HG02840 (cell line): Measurements from ENCODE around the gene F12.
"Not testable (repeated sequence)": the region's sequence is repeated elsewhere in the genome, so short reads cannot be mapped to it uniquely, and the experiment has no call there.

ENCODE experiments used
- ATAC-seq: cut with Tn5 transposase; IDR thresholded peaks from one replicate; pipeline ENCODE4 v1.9.1; 2021; ENCODE audit warnings: mild to moderate bottlenecking, moderate library complexity, moderate number of reproducible peaks; ENCODE audit not compliant: unreplicated experiment, low FRiP score

F12 gene

DNA sequence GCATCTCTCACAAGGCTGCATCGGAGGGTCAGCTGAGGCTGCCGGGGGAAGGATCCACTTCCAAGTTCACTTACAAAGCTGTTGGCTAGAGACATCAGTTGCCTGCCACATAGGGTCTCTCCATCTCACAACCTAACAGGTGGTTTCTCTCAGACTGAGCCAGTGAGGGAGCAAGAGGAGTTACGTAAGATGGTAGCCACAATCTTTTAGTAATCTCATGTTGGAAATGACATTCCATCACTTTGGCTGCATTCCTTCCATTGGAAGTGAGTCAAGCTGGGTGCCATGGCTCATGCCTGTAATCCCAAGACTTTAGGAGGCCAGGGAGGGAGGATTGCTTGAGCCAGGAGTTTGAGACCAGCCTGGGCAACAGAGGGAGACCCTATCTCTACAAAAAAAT is 9.7 kb upstream of the F12 start:
- no peak for ATAC-seq

DNA sequence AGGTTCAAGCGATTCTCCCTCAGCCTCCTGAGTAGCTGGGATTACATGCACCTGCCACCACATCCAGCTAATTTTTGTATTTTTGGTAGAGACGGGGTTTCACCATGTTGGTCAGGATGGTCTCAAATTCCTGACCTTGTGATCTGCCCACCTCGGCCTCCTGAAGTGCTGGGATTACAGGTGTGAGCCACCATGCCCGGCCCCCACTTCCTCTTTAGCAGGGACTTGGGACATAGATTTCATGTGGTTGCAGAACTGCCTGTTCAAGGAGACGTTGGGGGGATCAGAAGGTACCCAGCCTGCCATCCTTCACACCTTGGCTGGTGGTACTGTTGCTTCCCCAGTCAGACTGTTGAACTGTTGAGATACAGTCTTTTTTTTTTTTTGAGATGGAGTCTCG is 7.7 kb upstream of the F12 start:
- not testable (repeated sequence) for ATAC-seq

DNA sequence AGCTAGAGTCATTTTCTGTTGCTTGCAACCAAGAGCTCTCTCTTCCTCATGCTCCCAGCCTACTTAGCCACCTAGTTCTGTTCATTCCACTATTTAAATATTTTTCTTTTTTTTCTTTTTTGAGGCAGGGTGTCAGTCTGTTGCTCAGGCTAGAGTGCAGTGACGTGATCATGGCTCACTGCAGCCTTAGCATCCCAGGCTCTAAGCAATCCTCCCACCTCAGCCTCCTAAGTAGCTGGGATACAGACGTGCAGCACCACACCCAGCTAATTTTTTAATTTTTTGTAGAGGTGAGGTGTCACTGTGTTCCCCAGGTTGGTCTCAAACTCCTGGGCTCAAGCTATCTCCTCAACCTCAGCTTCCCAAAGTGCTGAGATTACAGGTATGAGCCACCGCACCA is 5.1 kb upstream of the F12 start:
- ATAC-seq, result no peak

DNA sequence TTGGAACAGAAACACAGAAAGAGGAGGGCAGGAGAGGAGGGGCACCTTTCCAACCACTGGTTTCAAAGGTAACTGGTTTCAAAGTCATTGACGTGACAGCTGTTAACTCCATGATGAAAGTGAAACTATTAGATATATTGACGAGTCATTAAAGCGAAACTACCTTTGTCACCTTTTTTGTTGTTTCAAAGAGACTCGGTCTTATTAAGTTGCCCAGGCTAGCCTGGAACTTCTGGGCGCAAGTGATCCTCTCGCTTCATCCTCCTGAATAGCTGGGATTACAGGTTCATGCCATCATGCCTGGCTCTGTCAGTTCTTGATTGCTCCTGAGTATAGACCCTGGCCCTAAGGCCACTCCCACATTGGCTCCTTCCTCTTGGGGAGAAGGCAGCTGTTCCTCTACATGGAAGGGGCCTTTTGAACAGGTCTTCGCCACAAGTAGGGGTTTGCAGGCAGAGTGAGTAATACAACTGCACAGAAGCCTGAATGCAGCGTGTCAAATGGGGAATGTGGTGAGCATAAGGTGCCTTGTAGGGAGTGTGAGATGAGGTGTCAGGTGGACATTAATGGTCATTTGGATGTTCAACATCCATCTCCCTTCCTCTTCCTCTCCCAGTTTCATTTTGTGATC is 3.4 kb upstream of the F12 start:
- peak; percentile 51 for ATAC-seq

DNA sequence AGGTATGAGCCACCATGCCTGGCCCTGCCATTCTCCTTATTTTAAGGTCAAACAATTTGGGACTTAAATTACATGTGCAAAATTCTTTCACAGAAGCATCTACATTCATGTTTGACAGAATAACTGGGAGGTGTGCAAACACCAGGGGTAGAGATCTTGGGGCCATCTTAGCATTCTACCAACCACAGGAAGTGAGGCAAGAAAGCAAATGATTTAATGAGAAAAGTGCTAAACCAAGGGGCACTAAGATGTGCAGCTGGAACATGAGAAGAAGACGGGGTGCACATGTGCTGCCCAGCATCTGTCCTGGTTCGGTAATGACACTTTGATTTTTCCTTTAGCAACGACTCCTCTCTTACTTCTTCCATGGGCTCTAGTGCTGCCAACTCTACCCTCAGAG is 1.2 kb upstream of the F12 start:
- ATAC-seq, result no peak

DNA sequence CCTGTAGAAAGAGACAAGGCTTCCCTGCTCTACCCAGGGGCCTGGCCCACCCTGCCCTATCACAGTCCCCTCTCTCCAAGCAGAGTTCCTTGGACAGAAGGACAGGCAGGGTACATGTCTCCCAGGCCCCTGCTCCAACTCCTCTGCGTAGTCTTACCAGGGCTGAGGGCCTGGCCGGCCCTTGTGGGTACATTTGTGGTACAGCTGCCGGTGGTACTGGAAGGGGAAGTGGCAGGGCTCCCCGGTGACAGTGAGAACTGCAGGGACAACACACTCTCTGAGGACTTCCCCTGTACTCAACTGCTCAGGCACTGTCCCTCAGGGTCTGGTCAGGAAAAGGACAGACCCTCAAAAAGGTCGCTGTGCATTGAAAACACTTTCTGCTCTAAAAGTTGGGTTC is 3.6 kb downstream of the F12 start:
- ATAC-seq, result no peak

DNA sequence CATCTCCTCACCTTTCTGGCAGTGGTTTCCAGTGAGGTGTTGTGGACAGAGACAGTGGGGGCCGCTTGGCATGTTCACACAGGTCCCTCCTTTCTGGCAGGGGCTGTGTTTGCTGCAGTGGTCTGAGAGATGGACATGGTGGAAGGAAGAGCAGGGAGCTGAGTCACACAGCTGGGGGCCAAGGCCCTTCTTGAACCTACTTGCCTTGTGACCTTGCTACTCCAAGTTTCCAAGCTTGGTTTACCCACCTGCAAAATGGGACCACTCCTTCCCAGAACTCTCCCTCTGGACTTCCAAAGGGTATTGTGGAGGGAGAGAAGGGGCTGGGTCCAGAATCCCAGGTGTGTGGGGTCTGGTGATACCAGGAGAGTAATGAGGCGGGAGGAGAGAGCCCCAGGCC is 4.1 kb downstream of the F12 start:
- no peak for ATAC-seq

DNA sequence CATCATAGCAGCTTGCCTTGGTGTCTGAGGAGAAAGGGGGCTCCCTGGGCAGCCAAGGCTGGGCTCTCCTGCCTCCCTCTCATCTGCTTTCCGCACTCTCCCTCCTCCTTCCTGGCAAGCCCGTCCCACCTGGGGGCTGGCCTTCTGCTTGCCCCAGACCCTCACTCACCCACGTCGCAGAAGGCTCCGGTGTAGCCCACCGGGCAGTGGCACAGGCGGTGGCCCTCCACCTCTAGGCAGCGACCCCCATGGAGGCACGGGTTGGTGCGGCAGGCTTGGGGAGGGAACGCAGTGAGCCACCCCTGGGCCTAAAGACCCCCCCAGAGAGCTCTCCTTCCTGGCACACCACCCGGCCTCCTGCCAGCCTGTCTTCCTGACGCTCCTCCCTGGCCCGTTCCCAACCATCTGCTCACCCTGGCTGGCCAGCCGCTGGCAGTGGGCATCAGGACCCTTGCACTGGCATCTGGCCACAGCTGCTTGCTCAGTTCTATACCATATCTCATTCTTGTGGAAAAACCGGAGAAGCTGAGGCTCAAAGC is 4.7 kb downstream of the F12 start:
- ATAC-seq, result no peak

DNA sequence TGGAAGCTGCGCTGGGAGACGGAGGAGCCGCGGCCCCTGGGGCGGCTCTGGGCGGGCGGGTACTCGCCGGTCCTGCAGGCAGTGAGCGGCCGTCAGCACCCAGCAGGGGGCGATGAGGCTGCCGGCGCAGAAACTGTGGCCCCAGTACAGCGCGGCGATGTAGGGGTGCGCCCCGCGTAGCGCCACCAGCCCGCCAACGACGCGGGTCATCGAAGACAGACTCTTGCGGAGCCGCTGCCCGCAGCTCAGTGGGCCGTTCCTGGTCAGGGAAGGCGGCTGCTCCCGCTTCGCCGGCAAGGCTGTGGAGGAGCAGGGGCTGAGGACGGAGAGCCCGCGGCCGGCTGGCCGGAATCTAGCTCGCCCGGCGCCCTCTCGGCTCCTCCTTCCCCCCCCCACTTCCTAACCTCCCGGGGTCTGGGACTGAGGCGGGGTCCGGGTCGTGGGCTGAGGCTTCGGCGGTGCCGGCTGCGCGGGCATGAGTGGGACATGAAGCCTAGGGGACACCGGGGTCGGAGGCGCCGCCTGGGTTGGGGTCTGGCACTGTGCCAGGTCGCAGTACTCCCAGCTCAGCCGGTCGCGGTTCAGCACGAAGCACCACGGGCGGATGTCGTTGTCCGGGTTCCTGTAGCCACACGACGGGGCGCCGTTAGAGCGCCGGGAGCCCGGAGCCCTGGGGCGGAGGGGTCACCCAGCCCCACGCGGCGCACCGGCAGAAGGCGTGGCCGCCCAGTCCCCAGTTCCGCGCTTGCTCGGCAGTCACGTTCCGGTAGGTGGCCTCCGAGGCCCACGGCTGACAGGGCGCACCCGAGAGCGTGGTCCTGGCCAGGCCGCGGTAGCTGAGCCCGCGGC is 5.3 kb downstream of the F12 start:
- peak; percentile 64 for ATAC-seq

DNA sequence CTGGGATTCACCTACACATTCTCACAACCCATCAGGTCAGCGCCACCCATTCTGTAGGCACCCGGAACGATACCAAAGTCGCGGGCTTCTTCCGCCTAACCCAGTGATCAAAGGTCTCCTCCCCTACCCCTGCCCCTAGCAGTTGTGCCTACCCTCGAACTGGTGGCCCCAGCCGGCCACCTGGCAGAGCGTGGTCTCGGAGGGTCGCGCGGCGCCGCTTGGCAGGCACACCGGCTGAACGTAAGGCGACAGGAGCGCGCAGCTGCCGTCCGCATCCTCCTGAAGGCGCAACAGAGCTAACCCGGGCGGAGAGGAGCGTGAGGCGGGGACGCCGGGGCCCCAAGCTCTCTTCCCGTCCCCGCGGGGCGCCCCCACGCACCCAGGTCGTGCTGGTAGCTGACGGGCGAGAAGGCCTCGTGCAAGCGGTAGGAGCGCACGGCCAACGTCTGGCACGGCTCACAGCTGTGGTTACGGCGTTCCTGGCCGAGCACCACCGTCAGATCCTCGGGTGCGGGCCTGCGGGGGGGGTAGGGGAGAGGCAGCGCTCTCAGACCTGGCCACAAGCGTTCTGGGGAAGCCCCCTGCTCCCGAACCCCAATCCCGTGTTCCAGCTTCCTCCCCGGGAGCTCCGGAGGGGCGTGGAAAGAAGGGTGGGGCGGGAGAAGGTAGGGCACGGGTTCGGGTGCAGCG is 6.1 kb downstream of the F12 start:
- ATAC-seq, result no peak

DNA sequence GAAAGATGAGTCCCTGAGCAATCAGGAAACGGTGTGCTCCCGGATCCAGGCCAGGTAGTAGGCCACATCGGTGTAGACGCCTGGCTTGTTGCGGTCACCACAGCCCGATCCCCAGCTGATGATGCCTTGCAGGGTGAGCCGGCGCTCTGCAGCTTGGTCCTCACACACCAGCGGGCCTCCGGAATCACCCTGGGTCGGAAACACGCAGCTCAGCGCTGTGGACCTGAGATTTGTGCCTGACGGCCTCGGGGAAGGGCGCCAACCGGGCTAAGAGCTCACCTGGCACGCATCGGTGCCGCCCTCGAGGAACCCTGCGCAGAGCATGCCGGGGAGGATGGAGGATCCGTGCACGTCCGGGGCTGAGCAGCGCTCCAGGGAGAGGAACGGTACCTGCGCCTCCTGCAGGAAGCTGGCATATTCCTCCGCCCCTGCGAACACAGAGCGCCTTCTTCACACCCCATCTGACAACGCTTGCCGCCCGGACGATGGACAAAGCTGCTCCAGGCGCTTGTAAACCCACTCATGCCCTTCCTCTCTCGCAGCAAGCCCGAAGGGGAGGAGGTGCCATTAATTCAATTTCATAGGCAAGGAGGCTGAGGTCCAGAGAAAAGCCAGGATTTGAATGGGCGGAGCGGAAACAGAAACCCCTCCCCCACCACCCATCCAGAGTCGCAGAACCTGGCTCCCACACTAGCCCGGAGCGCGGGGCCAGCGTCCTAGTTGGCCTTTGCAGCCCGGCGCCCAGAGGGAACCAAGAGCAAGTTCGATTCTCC is 6.9 kb downstream of the F12 start:
- ATAC-seq, result no peak

DNA sequence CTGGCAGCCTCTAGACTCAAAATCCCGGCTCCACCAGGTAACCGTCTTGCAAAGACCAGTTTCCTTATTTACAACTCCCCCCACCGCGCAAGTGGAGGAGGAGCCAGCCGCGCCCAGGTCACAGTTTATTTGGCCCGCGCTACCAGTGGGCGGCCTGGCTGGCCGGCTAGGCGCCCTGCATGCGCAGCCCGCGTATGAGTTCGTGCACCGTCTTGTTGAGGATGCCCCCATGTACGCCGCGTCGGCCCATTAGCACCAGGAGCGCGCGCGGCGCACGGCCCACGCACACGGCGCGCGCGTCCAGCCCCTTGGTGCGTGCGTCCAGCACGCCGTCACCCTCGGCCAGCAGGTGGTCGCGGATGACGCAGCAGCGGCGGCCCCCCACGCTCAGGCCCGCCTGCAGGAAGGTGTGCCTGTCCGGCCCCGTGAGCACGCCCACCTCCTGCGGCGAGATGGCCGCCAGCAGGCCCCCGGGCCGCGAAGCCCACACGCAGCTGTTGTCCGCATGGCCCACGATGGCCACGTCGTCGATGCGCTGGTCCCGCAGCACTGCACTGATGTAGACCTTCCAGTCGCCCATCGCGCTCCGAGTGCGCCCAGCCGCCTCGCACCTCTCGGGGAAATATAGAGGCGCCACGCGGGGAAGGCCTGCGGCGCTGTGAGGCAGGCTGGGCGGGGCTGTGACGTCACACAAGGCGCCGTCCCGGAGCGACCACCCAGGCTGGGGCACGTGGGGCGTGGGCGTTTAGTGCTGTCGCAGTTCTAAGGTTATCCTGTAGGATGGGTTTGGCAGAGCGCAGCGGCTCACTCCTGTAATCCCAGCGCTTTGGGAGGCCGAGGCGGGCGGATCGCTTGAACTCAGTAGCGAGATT is 9.1 kb downstream of the F12 start, which contains the start of gene PFN3:
Gene PFN3 (minus strand): TSS at position 665 of the 872 bp plus-strand sequence. CDS start 85 bp downstream, at position 580.
- ATAC-seq, result no peak

DNA sequence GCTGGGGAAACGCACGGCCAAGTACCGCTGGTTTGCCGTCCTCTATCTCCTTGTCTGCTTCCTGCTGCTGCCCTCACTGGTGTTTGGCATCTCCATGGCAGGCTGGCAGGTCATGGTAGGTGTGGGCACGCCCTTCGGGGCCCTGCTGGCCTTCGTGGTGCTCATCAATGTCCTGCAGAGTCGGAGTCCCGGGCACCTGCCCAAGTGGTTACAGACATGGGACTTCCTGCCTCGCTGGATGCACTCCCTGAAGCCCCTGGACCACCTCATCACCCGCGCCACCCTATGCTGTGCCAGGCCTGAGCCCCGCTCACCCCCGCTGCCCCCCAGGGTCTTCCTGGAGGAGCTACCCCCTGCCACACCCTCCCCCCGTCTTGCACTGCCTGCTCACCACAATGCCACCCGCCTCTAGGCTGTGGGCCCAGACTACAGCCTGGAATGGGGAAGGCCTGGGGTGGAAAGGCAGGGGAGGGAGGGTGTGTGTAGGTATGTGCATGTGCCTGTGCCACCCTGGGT is 11.4 kb downstream of the F12 start:
- ATAC-seq, result no peak

DNA sequence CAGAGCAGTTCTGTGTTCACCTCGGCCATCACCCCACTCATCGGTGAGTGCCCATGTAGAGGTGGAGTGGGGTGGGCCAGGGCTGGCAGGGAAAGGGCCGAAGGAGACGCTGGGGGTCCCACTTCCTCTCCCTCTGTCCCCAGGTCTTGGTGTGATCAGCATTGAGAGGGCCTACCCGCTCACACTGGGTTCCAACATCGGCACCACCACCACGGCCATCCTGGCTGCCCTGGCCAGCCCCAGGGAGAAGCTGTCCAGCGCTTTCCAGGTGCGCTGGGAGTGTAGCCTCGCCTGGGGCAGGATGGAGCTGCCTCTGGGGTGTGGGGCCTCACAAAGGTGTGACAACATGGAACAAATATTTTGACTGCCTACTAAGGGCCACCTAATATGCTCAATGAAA is 12.6 kb downstream of the F12 start:
- no peak for ATAC-seq

DNA sequence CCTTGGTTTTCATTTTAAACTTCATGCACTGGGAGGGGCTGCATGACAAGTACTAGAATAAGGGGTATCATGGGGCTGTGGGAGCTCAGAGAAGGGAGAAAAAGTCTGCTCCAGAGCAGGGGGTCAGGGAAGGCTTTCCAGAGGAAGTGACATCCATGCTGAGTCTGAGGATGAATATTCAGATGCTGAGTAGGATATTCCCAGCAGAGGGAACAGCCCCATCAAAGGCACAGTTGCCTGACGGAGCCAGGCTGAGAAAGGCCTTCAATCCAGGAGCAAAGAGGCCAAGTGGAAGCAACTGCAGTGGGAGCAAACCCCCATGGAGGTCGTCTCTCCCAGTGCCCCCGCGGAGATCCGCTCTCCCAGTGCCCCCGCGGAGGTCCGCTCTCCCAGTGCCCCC is 13.3 kb downstream of the F12 start:
- ATAC-seq, result no peak

DNA sequence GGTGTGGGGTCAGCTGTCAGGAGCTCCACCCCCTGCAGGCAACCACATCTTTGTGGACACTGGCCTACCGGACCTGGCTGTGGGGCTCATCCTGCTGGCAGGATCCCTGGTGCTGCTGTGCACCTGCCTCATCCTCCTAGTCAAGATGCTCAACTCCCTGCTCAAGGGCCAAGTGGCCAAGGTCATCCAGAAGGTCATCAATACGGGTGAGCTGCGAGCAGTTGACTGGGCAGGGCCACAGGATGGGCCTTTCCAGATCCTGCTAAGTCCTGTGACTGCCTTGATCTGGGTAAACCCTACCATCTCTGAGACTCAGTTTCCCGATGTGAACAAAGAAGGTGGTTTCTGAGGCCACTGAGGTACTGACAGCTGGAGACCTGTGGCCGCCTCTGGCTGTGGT is 15.4 kb downstream of the F12 start:
- no peak for ATAC-seq

DNA sequence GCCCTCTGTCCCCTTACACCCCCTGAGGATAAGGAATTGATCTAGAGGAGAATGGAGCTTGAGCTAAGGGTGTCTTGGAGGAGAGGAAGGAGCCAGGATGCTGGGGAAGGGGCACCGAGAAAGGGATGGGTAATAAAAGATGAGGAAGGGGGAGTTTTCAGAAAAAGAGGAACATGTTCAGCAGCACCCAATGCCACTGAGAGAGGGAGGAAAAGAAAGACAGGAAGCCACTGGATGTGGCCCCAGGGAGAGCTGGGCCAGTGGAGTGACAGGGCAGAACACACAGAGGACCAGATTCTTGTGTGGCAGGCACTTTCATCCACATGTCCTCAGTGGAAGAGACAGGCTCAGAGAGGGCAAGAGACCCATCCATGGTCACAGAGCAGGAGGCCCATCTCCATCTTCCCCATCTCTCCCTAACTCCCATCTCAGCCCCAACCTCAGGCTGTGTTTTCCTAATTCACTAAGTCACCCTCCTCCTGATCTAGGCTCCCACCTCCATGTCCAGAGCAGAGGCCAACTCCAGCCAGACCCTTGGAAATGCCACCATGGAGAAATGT is 16.1 kb downstream of the F12 start:
- no peak for ATAC-seq

DNA sequence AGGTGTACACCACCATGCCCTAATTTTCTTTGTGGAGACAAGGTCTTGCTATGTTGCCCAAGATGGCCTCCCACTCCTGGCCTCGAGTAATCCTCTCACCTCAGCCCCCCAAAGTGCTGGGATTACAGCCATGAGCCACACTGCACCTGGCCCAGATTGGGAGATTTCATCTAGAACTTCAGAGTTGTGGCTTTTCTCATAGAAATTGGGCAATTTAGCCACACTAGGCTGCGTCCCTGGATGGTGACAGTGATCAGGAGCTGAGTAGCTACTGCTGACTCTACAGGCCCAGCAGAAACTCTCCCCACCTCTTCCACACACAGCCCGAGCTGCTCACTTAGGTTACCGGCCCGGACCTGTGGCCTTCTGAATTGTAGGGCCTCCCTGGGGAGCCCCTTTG is 16.6 kb downstream of the F12 start:
- no peak for ATAC-seq
